HEK293T (cell line): ENCODE measurements around the gene SERPINB12.

ENCODE experiments used
- CTCF ChIA-PET: fragments of 350-600 bp; formaldehyde crosslinking; extraction: SDS; loops from one replicate; lab custom pipeline; 2021; ENCODE audit warnings: antibody characterized with exemption, inconsistent platforms; lab: Yijun Ruan, JAX
- POLR2A ChIA-PET: fragments of 350-600 bp; formaldehyde crosslinking; extraction: SDS; loops from one replicate; lab custom pipeline; 2020; ENCODE audit warnings: antibody characterized with exemption, inconsistent platforms; lab: Yijun Ruan, JAX
- DNase-seq: peaks from one replicate; pipeline ENCODE4 v3.0.0; 2012; ENCODE audit warnings: mixed read lengths; ENCODE audit errors: extremely low spot score
- ARNT ChIP-seq: fragments of 450-650 bp; IDR thresholded peaks from 2 replicates; pipeline ENCODE4 v1.6.1; 2017; ENCODE audit warnings: mild to moderate bottlenecking
- BHLHE40 ChIP-seq: fragments of 450-650 bp; IDR thresholded peaks from 2 replicates; pipeline ENCODE4 v1.6.1; 2016; ENCODE audit warnings: mild to moderate bottlenecking, moderate library complexity, borderline replicate concordance
- CTBP1 ChIP-seq: fragments of 450-650 bp; IDR thresholded peaks from 2 replicates; pipeline ENCODE4 v1.6.1; 2016; ENCODE audit warnings: borderline replicate concordance
- ELF4 ChIP-seq: fragments of 450-650 bp; IDR thresholded peaks from 2 replicates; pipeline ENCODE4 v1.6.1; 2017; ENCODE audit warnings: antibody characterized with exemption
- FOXA1 ChIP-seq: fragments of 450-650 bp; IDR thresholded peaks from 2 replicates; pipeline ENCODE4 v1.6.1; 2016; ENCODE audit warnings: mild to moderate bottlenecking
- FOXK2 ChIP-seq: fragments of 450-650 bp; IDR thresholded peaks from 2 replicates; pipeline ENCODE4 v1.6.1; 2016; ENCODE audit warnings: mild to moderate bottlenecking
- FOXM1 ChIP-seq: fragments of 450-650 bp; IDR thresholded peaks from 2 replicates; pipeline ENCODE4 v1.6.1; 2017; ENCODE audit warnings: mild to moderate bottlenecking, borderline replicate concordance
- HDGF ChIP-seq: fragments of 450-650 bp; IDR thresholded peaks from 2 replicates; pipeline ENCODE4 v1.6.1; 2017; ENCODE audit warnings: antibody characterized with exemption, borderline replicate concordance
- L3MBTL2 ChIP-seq: fragments of 450-650 bp; conservative IDR thresholded peaks from 2 replicates; pipeline ENCODE4 v1.6.1; 2016; ENCODE audit warnings: mild to moderate bottlenecking
- LEF1 ChIP-seq: fragments of 450-650 bp; IDR thresholded peaks from 2 replicates; pipeline ENCODE4 v1.6.1; 2017; ENCODE audit warnings: mild to moderate bottlenecking, borderline replicate concordance
- NFRKB ChIP-seq: fragments of 450-650 bp; IDR thresholded peaks from 2 replicates; pipeline ENCODE4 v1.6.1; 2016; ENCODE audit warnings: mild to moderate bottlenecking, moderate library complexity
- PKNOX1 ChIP-seq: fragments of 450-650 bp; IDR thresholded peaks from 2 replicates; pipeline ENCODE4 v1.6.1; 2016
- SP1 ChIP-seq: fragments of 450-650 bp; IDR thresholded peaks from 2 replicates; pipeline ENCODE4 v1.6.1; 2017
- SUZ12 ChIP-seq: fragments of 450-650 bp; IDR thresholded peaks from 2 replicates; pipeline ENCODE4 v1.6.1; 2016; ENCODE audit warnings: mild to moderate bottlenecking
- TARDBP ChIP-seq: fragments of 450-650 bp; IDR thresholded peaks from 2 replicates; pipeline ENCODE4 v1.6.1; 2016
- ZNF384 ChIP-seq: fragments of 450-650 bp; IDR thresholded peaks from 2 replicates; pipeline ENCODE4 v1.6.1; 2016

SERPINB12 gene

GRCh38 chr18:63534615-63535014 is 7.6 kb upstream of the SERPINB12 start:
- no peak for TF ChIP-seq NFRKB
- TF ChIP-seq FOXM1, result no peak
- ChIA-PET POLR2A (no interaction called here), CTCF (no interaction called here)
- DNase-seq, result no peak

DNA sequence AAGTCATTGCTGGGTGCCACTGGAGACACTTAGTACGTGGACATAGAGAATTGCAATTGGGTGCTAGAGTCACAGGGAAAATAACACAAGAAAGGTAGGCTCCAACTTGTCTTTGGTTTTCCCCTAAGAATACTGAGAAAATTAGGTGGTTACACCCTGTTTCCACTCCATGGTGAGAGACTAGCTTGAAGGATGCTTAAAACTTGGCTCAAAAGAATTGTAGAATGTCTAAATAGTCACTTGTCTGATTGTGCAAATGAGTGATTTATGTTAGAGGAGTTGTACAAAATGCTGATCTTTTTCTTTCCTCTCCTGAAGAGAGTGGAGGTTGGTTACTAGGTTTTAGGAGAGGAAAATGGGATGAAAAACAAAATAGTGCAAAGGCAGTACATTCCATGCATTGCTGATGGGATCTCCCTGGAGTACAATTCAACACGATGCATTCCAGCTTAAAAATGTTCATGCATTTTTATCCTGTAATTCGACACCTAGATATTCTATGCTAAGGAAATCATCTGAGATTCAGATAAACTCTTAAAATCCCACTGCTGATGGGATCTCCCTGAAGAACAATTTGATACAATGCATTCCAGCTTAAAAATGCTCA is 2.2 kb upstream of the SERPINB12 start:
- POLR2A ChIA-PET, result no interaction called here
- TF ChIP-seq ZNF384, result no peak
- no peak for TF ChIP-seq L3MBTL2
- no peak for TF ChIP-seq BHLHE40
- no peak for TF ChIP-seq NFRKB
- TF ChIP-seq FOXA1, result no peak
- TF ChIP-seq SUZ12, result no peak
- no peak for TF ChIP-seq ARNT
- TF ChIP-seq TARDBP, result no peak
- no peak for TF ChIP-seq CTBP1
- DNase-seq, result no peak
- CTCF ChIA-PET, result no interaction called here

GRCh38 chr18:63544017-63544416 is 1.8 kb downstream of the SERPINB12 start:
- CTCF ChIA-PET, result no interaction called here

GRCh38 chr18:63545000-63545399 is 2.8 kb downstream of the SERPINB12 start:
- CTCF ChIA-PET, result interaction anchor here (0.7 kb wide), 1 partner anchor 253 kb away, joined by 3 read pairs; no protein-coding TSS in a partner anchor
- TF ChIP-seq BHLHE40 (no peak), LEF1 (no peak), ARNT (no peak), ELF4 (no peak), FOXA1 (no peak), ZNF384 (no peak), NFRKB (no peak), CTBP1 (no peak), PKNOX1 (no peak), FOXM1 (no peak), HDGF (no peak), SP1 (no peak), SUZ12 (no peak), TARDBP (no peak)
- no peak for DNase-seq
- POLR2A ChIA-PET, result no interaction called here

More at GRCh38 chr18:63544017-63544416, 1.8 kb downstream of the SERPINB12 start:
- no peak for DNase-seq
- POLR2A ChIA-PET, result no interaction called here
- TF ChIP-seq HDGF, result no peak
- no peak for TF ChIP-seq L3MBTL2
- no peak for TF ChIP-seq FOXK2
- no peak for TF ChIP-seq PKNOX1
- TF ChIP-seq ARNT, result no peak
- no peak for TF ChIP-seq FOXA1
- TF ChIP-seq SP1, result no peak
- no peak for TF ChIP-seq LEF1
- TF ChIP-seq ELF4, result no peak

DNA sequence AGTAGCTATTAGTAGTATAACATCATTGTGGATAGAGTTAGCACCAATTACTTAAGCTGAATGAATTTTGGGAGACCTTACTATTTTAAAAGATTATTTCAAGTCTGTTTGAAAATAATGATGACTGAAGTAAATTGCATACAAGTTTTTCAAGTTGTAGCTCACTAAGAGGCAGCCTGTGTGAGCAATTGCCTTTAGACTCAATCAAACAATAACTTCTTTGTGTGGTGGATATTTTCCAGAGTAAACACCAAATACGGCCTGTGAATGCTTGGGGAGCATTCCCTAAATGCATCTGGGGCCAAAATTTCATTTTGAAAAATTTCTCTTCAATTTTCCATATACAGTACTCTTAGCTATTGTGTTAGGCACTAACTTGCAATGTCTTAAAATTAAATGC is 7.9 kb downstream of the SERPINB12 start:
- ChIA-PET POLR2A (interaction anchor here (1.0 kb wide), 1 partner anchor 420 kb away, joined by 3 read pairs; no protein-coding TSS in a partner anchor), CTCF (interaction anchor here (0.5 to 1.3 kb wide), 2 partner anchors 28 to 386 kb away, joined by 3 read pairs; no protein-coding TSS in a partner anchor)

DNA sequence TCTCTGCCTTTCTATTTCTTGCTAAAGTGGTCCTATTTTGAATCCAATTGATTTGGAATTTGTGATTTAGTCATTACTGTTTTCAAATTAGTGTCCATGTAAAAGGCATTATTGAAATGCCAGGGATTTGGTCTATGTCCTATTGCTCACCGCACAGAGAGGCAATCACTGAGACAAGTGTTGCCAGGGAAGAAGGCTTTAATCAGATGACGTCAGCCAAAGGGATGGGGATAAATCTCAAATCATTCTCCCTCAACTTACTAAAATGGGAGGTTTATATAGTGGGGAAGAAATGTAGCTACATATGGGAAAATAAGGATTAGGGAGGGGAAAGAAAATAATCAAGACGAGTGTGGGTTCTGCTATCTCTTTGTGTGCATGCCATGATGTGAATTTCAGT is 9.6 kb downstream of the SERPINB12 start:
- TF ChIP-seq ELF4, result no peak
- no peak for TF ChIP-seq SUZ12
- no peak for TF ChIP-seq HDGF
- no peak for TF ChIP-seq ARNT
- no peak for TF ChIP-seq NFRKB
- TF ChIP-seq CTBP1, result no peak
- no peak for TF ChIP-seq PKNOX1
- TF ChIP-seq LEF1, result no peak
- no peak for TF ChIP-seq BHLHE40
- TF ChIP-seq ZNF384, result no peak
- TF ChIP-seq TARDBP, result no peak
- TF ChIP-seq FOXK2, result no peak
- no peak for TF ChIP-seq FOXA1
- no peak for TF ChIP-seq L3MBTL2
- POLR2A ChIA-PET, result no interaction called here
- DNase-seq, result no peak
- CTCF ChIA-PET, result no interaction called here

More for the DNA sequence above, 7.9 kb downstream of the SERPINB12 start:
- DNase-seq, result no peak
- TF ChIP-seq LEF1, result no peak
- no peak for TF ChIP-seq NFRKB
- TF ChIP-seq HDGF, result no peak
- no peak for TF ChIP-seq L3MBTL2
- TF ChIP-seq FOXM1, result no peak
- TF ChIP-seq CTBP1, result no peak
- no peak for TF ChIP-seq FOXK2
- no peak for TF ChIP-seq FOXA1
- no peak for TF ChIP-seq SP1
- TF ChIP-seq ARNT, result no peak

- ChIA-PET CTCF (no interaction called here), POLR2A (no interaction called here)
- DNase-seq, result no peak
- no peak for TF ChIP-seq ARNT
Observed at GRCh38 chr18:63552581-63552980, 10.4 kb downstream of the SERPINB12 start.
